H9 (cell line): ENCODE results near the gene LRRC30. TPM values are rescaled to one million over a fixed set of nuclear protein-coding genes. Genes with fewer than 3 reads are reported as not detected.

Experiments
- DNase-seq: peaks from one replicate; pipeline ENCODE4 v3.0.0-alpha.2; 2017
- H2AFZ ChIP-seq: one replicate; pipeline ENCODE4 v1.6.1; 2013; ENCODE audit warnings: mild to moderate bottlenecking, low read length, control low read depth, moderate library complexity
- H2AK5ac ChIP-seq: 2 replicates; pipeline ENCODE4 v1.6.1; 2013; ENCODE audit warnings: low read length, control low read depth, mixed read lengths; ENCODE audit not compliant: insufficient read length
- H2BK120ac ChIP-seq: one replicate; pipeline ENCODE4 v1.6.1; 2013; ENCODE audit warnings: low read depth, mild to moderate bottlenecking, low read length, control low read depth, inconsistent platforms; ENCODE audit not compliant: poor library complexity, severe bottlenecking
- H2BK12ac ChIP-seq: 2 replicates; pipeline ENCODE4 v1.6.1; 2013; ENCODE audit warnings: low read length, control low read depth, mixed read lengths, low read depth; ENCODE audit not compliant: insufficient read length
- H2BK15ac ChIP-seq: 2 replicates; pipeline ENCODE4 v1.6.1; 2013; ENCODE audit warnings: low read depth, low read length, control low read depth
- H2BK20ac ChIP-seq: one replicate; pipeline ENCODE4 v1.6.1; 2013; ENCODE audit warnings: low read depth, mild to moderate bottlenecking, low read length, control low read depth, inconsistent platforms; ENCODE audit not compliant: poor library complexity, severe bottlenecking
- H2BK5ac ChIP-seq: 2 replicates; pipeline ENCODE4 v1.6.1; 2013; ENCODE audit warnings: low read length, control low read depth, mixed read lengths; ENCODE audit not compliant: insufficient read length
- H3K14ac ChIP-seq: 2 replicates; pipeline ENCODE4 v1.6.1; 2013; ENCODE audit warnings: low read length, control low read depth; ENCODE audit not compliant: insufficient read depth
- H3K18ac ChIP-seq: 2 replicates; pipeline ENCODE4 v1.6.1; 2013; ENCODE audit warnings: low read depth, mild to moderate bottlenecking, mixed read lengths, low read length, control low read depth; ENCODE audit not compliant: insufficient read length
- H3K23ac ChIP-seq: 2 replicates; pipeline ENCODE4 v1.6.1; 2013; ENCODE audit warnings: low read length, control low read depth, mixed read lengths, low read depth; ENCODE audit not compliant: insufficient read length
- H3K23me2 ChIP-seq: 2 replicates; pipeline ENCODE4 v1.6.1; 2013; ENCODE audit warnings: low read depth, mild to moderate bottlenecking, mixed read lengths, low read length, control low read depth; ENCODE audit not compliant: insufficient read length, poor library complexity, severe bottlenecking
- H3K27ac ChIP-seq: 2 replicates; pipeline ENCODE4 v1.5.1; 2013; ENCODE audit warnings: low read length, control low read depth, mixed read lengths, low read depth; ENCODE audit not compliant: insufficient read length
- H3K27me3 ChIP-seq: 2 replicates; pipeline ENCODE4 v1.6.1; 2013; ENCODE audit warnings: low read length, control low read depth, inconsistent platforms; ENCODE audit not compliant: insufficient read depth
- H3K4ac ChIP-seq: 2 replicates; pipeline ENCODE4 v1.6.1; 2013; ENCODE audit warnings: low read depth, mild to moderate bottlenecking, control low read depth, inconsistent platforms, low read length, moderate library complexity
- H3K4me1 ChIP-seq: 2 replicates; pipeline ENCODE4 v1.6.1; 2013; ENCODE audit warnings: low read length, control low read depth, inconsistent platforms; ENCODE audit not compliant: insufficient read depth
- H3K4me2 ChIP-seq: 2 replicates; pipeline ENCODE4 v1.6.1; 2013; ENCODE audit warnings: low read length, control low read depth, mixed read lengths; ENCODE audit not compliant: insufficient read length, insufficient read depth
- H3K56ac ChIP-seq: 2 replicates; pipeline ENCODE4 v1.6.1; 2013; ENCODE audit warnings: low read depth, mild to moderate bottlenecking, mixed read lengths, low read length, control low read depth; ENCODE audit not compliant: insufficient read length
- H3K79me1 ChIP-seq: 2 replicates; pipeline ENCODE4 v1.6.1; 2013; ENCODE audit warnings: low read depth, mild to moderate bottlenecking, moderate library complexity, low read length, control low read depth, inconsistent platforms; ENCODE audit not compliant: insufficient read depth, poor library complexity, severe bottlenecking
- H3K79me2 ChIP-seq: 2 replicates; pipeline ENCODE4 v1.6.1; 2013; ENCODE audit warnings: low read length, control low read depth, inconsistent platforms; ENCODE audit not compliant: insufficient read depth
- H3K9ac ChIP-seq: 2 replicates; pipeline ENCODE4 v1.6.1; 2013; ENCODE audit warnings: low read length, control low read depth, mixed read lengths; ENCODE audit not compliant: insufficient read length; ENCODE audit errors: extremely low read depth
- H3K9me3 ChIP-seq: one replicate; pipeline ENCODE4 v1.6.1; 2013; ENCODE audit warnings: low read depth, low read length, inconsistent platforms; ENCODE audit not compliant: control insufficient read depth
- H3T11ph ChIP-seq: one replicate; pipeline ENCODE4 v1.6.1; 2013; ENCODE audit warnings: mild to moderate bottlenecking, low read length, control low read depth, inconsistent platforms
- H4K20me1 ChIP-seq: one replicate; pipeline ENCODE4 v1.6.1; 2013; ENCODE audit not compliant: control insufficient read depth, insufficient read length, insufficient read depth
- H4K5ac ChIP-seq: 2 replicates; pipeline ENCODE4 v1.6.1; 2013; ENCODE audit warnings: low read depth, mild to moderate bottlenecking, mixed read lengths, low read length, control low read depth; ENCODE audit not compliant: insufficient read length
- H4K8ac ChIP-seq: replicated peaks from 2 replicates; pipeline ENCODE4 v1.6.1; 2013; ENCODE audit warnings: low read length, control low read depth, mixed read lengths, low read depth; ENCODE audit not compliant: insufficient read length
- H4K91ac ChIP-seq: 2 replicates; pipeline ENCODE4 v1.6.1; 2013; ENCODE audit warnings: low read depth, mild to moderate bottlenecking, moderate library complexity, mixed read lengths, low read length, control low read depth; ENCODE audit not compliant: insufficient read length
- H3K27ac Mint-ChIP-seq, 3 experiments: 2 replicates in 2 of 3; 3 replicates in 1 of 3; pipeline ENCODE4 v1.8.0; 2020 to 2021; ENCODE audit warnings: mixed read lengths in 3 of 3, mild to moderate bottlenecking in 1 of 3, moderate library complexity in 1 of 3
- H3K27me3 Mint-ChIP-seq: 2 replicates; pipeline ENCODE4 v1.8.0; 2021; ENCODE audit warnings: low read depth, mild to moderate bottlenecking, moderate library complexity, mixed read lengths
- H3K36me3 Mint-ChIP-seq, 3 experiments: 2 replicates in 2 of 3; 3 replicates in 1 of 3; pipeline ENCODE4 v1.8.0; 2020 to 2021; ENCODE audit warnings: low read depth in 3 of 3, mixed read lengths in 3 of 3; ENCODE audit not compliant: insufficient read depth in 1 of 3
- H3K4me1 Mint-ChIP-seq, 2 experiments: 2 replicates each; pipeline ENCODE4 v1.8.0; 2020; ENCODE audit warnings: mixed read lengths in 2 of 2
- H3K4me3 Mint-ChIP-seq, 2 experiments: 2 replicates in 1 of 2; 3 replicates in 1 of 2; pipeline ENCODE4 v1.8.0; 2020 to 2021; ENCODE audit warnings: mild to moderate bottlenecking in 2 of 2, mixed read lengths in 2 of 2, moderate library complexity in 1 of 2
- H3K9me3 Mint-ChIP-seq, 2 experiments: 2 replicates in 1 of 2; 3 replicates in 1 of 2; pipeline ENCODE4 v1.8.0; 2020; ENCODE audit warnings: mild to moderate bottlenecking in 2 of 2, mixed read lengths in 2 of 2, moderate library complexity in 1 of 2
- CTCF ChIP-seq: fragments of 200-600 bp; sonication (generic); conservative IDR thresholded peaks from 3 replicates; pipeline ENCODE4 v1.8.0; 2021; ENCODE audit warnings: antibody characterized with exemption, mild to moderate bottlenecking
- WGBS: extraction: QIAGEN DNeasy Blood & Tissue Kit; methylation state at CpG from one replicate; pipeline ENCODE4 v1.1.7; 2013; ENCODE audit warnings: missing lambda C conversion rate, low lambda C conversion rate, mixed read lengths; ENCODE audit not compliant: insufficient read length; ENCODE audit errors: extremely low coverage; 5-methylcytosine and 5-hydroxymethylcytosine counted together
- total RNA-seq: library from RNA; stranded (reverse); gene quantifications from 2 replicates; pipeline ENCODE4 v1.2.1, GENCODE V29; 2021

LRRC30 gene
- total RNA-seq, 1 experiment from 2014 or later, result not detected

DNA sequence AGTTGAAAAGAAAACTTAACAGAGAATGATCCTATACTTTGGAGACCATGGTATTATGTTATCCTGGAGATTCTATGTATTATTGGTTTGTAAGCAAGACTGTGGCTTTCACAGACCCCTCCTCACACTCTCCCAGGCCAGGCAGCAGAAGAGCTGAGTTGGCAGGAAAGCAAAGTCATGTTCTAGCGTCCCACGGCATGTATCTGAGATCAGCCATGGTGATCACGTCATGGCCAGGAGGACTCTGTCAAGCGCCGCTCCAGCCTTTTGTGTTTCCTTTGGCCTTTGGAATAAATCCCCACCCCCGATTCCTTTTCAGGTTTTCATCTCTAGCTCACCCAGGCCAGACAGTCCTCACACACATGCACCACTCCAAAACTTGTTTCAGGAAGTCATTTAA is 39.1 kb downstream of the LRRC30 start:
- Mint-ChIP-seq H3K36me3 (no peaks in the 10 kb centered on the region), H3K4me3 (no peak overlapping the region), H3K27ac (no peak overlapping the region), H3K27me3 (peaks cover 8% of the 10 kb centered on the region; the same call in 1 of the 2 replicates), H3K9me3 (no peaks in the 10 kb centered on the region), H3K4me1 (peaks cover 10 to 12% of the 10 kb centered on the region in 2 experiments; a peak in 3 of 4 replicates)
- Histone ChIP-seq H3K4me1 (no peaks in the 10 kb centered on the region), H2BK120ac (no peak overlapping the region), H2BK15ac (no peak overlapping the region), H3K27me3 (no peaks in the 10 kb centered on the region), H4K20me1 (no peaks in the 10 kb centered on the region), H4K8ac (no peak overlapping the region), H3K79me1 (no peaks in the 10 kb centered on the region), H4K91ac (no peak overlapping the region), H3K27ac (no peak overlapping the region), H3K23ac (no peak overlapping the region), H2BK12ac (no peak overlapping the region), H2AK5ac (no peak overlapping the region), H3K79me2 (no peaks in the 10 kb centered on the region), H3K4me2 (no peak overlapping the region), H3K9me3 (no peaks in the 10 kb centered on the region), H3T11ph (no peak overlapping the region), H4K5ac (no peak overlapping the region), H3K56ac (no peak overlapping the region), H3K23me2 (no peaks in the 10 kb centered on the region), H2BK20ac (no peak overlapping the region), H3K9ac (no peak overlapping the region), H2AFZ (no peak overlapping the region), H3K4ac (no peak overlapping the region), H3K18ac (no peak overlapping the region), H2BK5ac (no peak overlapping the region), H3K14ac (no peak overlapping the region)
- WGBS, result no CpG with 5 or more reads among the region's 6 CpGs
- no peak for DNase-seq
- TF ChIP-seq CTCF, result no peak
